Measurements from ENCODE around the gene SMIM7.
"Not testable (repeated sequence)": the region's sequence is repeated elsewhere in the genome, so short reads cannot be mapped to it uniquely, and the experiment has no call there.

SMIM7 gene

GRCh38 chr19:16659832-16660708 is at the start of gene SMIM7:
TSS of gene SMIM7 (minus strand) at chr19:16660144. CDS start at chr19:16660110, 34 bp downstream.
- intact Hi-C loops (cut with DNase I) = loop anchor here (1.0 kb wide), 3 partner anchors 32 to 118 kb away; partner anchors contain the start of genes CHERP, MED26 and SLC35E1
- peak; percentile 97 to 100 (median 99) for DNase-seq

GRCh38 chr19:16703677-16704076 is 43.7 kb upstream of the SMIM7 start:
- intact Hi-C loops (cut with DNase I) = no loop called here
- no peak for DNase-seq

- intact Hi-C loops (cut with DNase I) = no loop called here
- no peak for DNase-seq
These were observed 42.2 kb upstream of the SMIM7 start for GRCh38 chr19:16702123-16702522.

DNA sequence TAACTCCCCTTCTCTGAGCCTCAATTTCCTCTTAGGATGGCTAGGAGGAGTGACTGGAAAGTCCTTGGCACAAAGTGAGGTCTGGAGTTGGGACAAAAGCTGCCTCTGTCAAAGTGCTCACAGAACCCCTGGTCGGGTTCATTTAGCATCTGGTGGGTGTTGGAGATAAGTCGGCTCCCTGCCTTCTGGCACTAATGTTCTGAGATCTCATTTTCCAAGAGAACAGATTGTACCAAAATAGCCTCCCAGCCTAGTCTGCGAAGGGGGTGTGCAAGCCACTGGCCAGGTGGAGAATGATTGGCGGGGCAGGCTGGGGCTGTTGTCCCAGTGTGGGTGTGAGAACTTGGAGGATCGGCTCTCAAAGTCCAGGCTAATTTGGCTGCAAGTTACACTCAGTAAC is 39.0 kb upstream of the SMIM7 start:
- intact Hi-C loops (cut with DNase I) = no loop called here
- DNase-seq = peak in 7 of 10 donors; percentile 6 to 89 (median 34)

DNA sequence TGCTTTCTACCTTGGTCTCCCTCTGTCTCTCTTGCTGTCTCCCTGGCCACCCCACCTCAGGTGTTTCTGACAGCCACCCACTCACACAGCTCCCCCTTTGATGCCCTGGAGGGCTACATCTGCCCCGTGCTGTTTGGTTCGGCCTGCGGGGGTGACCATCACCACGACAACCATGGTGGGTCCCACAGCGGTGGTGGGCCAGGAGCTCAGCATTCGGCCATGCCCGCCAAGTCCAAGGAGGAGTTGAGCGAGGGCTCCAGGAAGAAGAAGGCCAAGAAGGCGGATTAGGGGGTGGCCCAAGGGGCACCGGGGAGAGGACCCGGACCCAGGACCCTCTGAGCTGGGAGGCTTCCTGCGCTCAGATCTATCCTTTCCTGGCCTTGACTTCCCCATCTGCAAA is 28.1 kb upstream of the SMIM7 start:
- no peak for DNase-seq
- intact Hi-C loops (cut with DNase I) = no loop called here

GRCh38 chr19:16684216-16684615 is 24.3 kb upstream of the SMIM7 start:
- no peak for DNase-seq
- intact Hi-C loops (cut with DNase I) = no loop called here

GRCh38 chr19:16682539-16682938 is 22.6 kb upstream of the SMIM7 start:
- no peak for DNase-seq
- intact Hi-C loops (cut with DNase I) = no loop called here

GRCh38 chr19:16679811-16680210 is 19.9 kb upstream of the SMIM7 start:
- intact Hi-C loops (cut with DNase I) = no loop called here
- no peak for DNase-seq

DNA sequence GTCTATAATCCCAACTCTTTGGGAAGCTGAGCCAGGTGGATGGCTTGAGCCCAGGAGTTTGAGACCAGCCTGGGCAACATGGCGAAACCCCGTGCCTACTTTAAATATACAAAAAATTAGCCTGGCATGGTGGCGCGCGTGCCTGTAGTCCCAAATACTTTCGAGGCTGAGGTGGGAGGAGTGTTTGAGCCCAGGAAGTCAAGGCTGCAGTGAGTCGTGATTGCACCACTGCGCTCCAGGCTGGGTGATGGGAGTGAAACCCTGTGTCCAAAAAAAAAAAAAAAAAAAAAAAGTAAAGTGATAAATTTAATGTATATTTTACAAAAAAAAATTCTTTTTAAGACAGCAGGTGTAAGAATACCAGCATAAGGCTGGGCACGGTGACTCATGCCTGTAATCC is 18.6 kb upstream of the SMIM7 start:
- peak in 1 of 10 donors; percentile 23 for DNase-seq
- intact Hi-C loops (cut with DNase I) = no loop called here

- no peak for DNase-seq
- intact Hi-C loops (cut with DNase I) = no loop called here
These were observed 17.1 kb upstream of the SMIM7 start for GRCh38 chr19:16677055-16677454.

DNA sequence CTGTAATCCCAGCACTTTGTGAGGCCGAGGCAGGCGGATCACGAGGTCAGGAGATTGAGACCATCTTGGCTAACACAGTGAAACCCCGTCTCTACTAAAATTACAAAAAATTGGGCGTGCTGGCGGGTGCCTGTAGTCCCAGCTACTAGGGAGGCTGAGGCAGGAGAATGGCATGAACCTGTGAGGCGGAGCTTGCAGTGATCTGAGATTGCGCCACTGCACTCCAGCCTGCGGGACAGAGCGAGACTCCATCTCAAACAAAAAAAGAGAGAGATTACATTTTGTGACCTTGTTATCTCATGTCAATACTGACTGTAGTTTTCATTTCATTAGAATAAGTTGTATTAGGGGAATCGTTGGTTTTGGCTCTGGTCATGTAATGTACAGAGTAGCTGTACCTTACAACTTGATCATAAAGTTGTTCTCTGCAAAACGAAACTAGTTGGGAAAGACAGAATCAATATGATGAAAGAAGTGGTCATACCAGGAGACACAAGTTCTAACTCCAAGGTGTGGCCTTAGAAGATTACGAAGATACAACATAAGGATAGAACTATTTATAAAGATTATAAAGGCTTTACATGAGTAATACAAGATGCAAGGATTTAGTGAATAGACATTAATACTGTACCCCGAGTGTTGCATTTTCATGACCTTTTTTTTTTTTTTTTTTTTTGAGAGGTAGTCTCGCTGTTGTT is 16.3 kb upstream of the SMIM7 start:
- intact Hi-C loops (cut with DNase I) = no loop called here
- DNase-seq = no peak

GRCh38 chr19:16673839-16674238 is 13.9 kb upstream of the SMIM7 start:
- DNase-seq; intact Hi-C loops (cut with DNase I): not testable (repeated sequence)

- DNase-seq = no peak
- intact Hi-C loops (cut with DNase I) = no loop called here
These were observed 13.3 kb upstream of the SMIM7 start for GRCh38 chr19:16673231-16673630.

DNA sequence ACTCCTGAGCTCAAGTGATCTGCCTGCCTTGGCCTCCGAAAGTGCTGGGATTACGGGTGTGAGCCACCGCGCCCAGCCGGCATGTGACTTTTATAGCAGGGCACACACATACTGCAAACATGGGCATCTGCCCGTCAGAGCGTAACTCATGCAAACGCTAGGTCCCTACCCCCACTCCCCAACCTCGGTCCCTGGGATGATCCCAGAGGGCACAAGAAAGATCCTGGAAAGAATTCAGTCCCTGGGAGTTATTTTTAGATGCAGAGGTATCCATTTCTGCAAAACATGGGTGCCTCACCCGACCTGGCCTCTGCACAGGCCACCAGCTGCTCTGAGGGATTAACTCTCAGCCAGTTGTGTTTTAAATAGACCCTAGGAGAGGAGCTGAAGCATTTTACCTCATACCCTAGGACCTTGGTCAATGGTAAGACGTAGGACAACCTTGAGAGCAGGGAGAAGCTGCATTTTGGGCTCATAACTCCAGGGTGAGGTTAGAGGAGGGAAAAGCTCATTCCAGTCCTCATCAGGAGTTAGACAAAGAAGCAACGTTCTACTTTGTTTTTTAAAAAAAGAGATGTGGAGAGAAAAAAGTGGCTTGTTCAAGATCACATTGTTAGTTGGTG is 11.8 kb upstream of the SMIM7 start:
- no peak for DNase-seq
- intact Hi-C loops (cut with DNase I) = no loop called here

GRCh38 chr19:16670291-16670690 is 10.3 kb upstream of the SMIM7 start:
- intact Hi-C loops (cut with DNase I) = no loop called here
- DNase-seq = peak in 1 of 10 donors; percentile 10

DNA sequence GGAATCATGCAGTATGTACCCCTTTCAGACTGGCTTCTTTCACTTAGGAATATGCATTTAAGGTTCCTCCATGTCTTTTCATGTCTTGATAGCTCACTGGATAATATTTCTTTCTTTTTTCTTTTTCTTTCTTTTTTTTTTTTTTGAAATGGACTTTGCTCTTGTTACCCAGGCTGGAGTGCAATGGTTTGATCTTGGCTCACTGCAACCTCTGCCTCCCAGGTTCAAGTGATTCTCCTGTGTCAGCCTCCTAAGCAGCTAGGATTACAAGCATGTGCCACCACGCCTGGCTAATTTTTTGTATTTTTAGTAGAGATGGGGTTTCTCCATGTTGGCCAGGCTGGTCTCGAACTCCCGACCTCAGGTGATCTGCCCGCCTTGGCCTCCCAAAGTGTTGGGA is 8.8 kb upstream of the SMIM7 start:
- intact Hi-C loops (cut with DNase I); DNase-seq: not testable (repeated sequence)

GRCh38 chr19:16668176-16668575 is 8.2 kb upstream of the SMIM7 start:
- intact Hi-C loops (cut with DNase I) = no loop called here
- DNase-seq = no peak

- intact Hi-C loops (cut with DNase I) = no loop called here
- peak in 6 of 10 donors; percentile 12 to 84 (median 24) for DNase-seq
These were observed 1.6 kb upstream of the SMIM7 start for GRCh38 chr19:16661480-16662034.

DNA sequence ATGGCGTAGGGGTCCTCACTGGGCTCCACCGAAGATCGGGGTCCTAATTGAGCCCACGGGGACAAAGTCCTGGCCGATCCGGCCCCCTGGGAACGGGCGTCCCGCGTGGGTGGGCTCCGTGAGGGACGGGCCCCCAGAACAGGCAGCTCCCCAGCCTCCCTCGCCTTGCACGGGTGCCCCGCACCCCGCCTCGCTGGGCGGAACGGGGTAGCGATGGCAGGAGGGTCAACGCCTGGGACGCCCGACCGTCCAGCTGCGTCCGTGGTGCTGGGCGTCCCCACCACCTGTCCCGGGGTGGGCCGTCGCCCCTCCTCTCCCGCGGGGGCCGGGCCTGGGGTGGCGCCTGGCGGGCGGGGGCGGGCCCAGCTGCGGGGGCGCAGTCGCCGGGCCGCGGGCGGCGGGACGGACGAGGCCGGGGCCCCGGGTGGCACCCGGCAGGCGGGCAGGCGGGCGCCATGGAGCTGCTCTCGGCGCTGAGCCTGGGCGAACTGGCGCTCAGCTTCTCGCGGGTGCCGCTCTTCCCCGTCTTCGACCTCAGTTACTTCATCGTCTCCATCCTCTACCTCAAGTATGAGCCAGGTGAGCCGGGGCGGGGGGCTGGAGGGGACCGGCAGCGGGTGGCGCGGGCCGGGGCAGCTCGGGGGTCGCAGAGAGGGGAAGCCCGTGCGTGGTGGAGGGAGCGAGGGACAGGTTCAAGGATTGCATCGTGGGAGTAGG is 977 bp upstream of the SMIM7 start, which contains the start of gene TMEM38A:
TSS of gene TMEM38A (plus strand) at position 377 of the 717 bp plus-strand sequence. CDS start at position 456, 79 bp downstream.
- DNase-seq = peak in 8 of 10 donors; percentile 5 to 87 (median 40)
- intact Hi-C loops (cut with DNase I) = loop anchor here (1.0 kb wide), 2 partner anchors 33 to 119 kb away; partner anchors contain the start of genes CHERP and MED26

DNA sequence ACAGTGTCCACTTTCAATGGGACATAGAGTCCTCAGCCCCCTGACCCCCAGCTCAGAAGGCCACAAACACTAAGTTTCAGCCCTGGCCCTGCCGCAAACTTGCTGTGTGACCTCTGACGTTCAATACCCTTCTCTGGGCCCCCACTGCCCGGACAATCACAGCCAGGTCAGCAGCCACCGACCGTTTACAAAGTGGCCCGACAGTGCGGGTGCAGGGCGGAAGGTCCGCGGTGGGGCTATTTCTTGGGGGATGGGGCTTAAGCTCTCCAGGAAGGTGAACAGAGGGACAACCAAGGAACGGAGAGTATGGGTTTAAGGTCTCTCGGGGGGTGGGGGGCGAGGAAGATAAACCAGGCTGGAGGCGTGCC is 496 bp downstream of the SMIM7 start:
- DNase-seq = peak in 1 of 10 donors; percentile 84
- intact Hi-C loops (cut with DNase I) = loop anchor here (1.0 kb wide), 1 partner anchor 87 kb away; the partner anchor contains the start of gene SLC35E1

Measured in posterior cingulate gyrus (tissue), 11 donors.